ENCODE measurements around the gene RHOF.

The RHOF gene

DNA sequence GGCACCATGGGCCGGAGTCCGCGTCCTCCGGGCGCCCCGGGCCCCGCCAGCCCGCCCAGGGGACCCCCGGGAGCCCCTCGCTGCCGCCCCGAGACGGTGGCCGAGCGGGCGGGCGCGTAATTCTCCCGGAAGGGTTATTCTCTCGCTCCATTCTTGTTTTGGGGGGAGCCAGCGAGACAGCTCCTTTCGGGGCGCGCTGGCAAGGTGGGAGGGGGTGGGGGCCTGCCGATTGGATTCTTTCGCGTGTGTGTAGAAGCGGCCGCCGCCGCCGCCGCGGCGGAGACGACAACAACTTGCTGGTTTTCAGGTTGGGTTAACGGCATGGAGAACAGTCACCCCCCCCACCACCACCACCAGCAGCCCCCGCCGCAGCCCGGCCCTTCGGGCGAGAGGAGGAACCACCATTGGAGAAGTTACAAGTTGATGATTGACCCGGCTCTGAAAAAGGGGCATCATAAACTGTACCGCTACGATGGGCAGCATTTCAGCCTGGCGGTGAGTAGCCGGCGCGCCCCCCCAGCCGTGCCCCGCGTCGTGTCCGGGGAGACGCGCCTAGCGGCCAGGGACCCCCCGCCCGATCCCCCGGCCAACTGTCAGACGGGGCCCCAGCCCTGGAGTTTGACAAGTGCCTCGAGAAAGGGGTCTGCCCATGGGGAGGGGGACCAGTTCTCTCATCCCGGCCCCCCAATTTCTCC is 11.1 kb upstream of the RHOF start:
- DNase-seq (ENCODE audit: low spot score), result no peak

DNA sequence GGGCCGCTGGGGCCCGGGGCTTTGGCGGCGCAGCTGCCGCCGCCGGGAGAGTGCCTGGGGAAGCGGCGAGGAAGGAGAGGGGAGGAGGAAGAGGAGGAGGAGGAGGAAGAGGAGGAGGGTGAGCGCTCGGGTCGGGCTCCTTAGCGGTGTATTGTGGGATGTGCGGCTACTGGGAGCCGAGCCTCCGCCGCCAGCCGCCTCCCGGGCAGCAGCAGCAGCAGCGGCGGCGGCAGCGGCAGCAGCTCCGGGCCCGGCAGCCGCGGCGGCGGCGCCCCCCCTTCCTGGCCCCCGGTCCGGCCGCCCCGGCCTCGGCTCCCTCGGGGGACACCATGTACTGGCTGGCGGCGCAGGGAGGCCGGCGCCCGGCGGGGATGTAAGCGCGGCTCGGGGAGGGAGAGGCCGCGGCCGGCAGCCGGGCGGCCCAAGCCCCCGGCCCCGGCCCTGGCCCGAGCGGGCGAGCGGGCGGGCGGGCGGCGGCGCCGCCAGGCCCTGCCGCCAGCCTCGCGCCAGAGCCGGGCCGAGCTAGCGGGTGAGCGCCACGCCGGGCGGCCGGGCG is 10.5 kb upstream of the RHOF start, which contains the start of gene SETD1B:
TSS of gene SETD1B (plus strand) at position 149 of the 556 bp plus-strand sequence. CDS start 729 bp downstream, outside the sequence.
- peak; percentile 44 for DNase-seq (ENCODE audit: low spot score)

DNA sequence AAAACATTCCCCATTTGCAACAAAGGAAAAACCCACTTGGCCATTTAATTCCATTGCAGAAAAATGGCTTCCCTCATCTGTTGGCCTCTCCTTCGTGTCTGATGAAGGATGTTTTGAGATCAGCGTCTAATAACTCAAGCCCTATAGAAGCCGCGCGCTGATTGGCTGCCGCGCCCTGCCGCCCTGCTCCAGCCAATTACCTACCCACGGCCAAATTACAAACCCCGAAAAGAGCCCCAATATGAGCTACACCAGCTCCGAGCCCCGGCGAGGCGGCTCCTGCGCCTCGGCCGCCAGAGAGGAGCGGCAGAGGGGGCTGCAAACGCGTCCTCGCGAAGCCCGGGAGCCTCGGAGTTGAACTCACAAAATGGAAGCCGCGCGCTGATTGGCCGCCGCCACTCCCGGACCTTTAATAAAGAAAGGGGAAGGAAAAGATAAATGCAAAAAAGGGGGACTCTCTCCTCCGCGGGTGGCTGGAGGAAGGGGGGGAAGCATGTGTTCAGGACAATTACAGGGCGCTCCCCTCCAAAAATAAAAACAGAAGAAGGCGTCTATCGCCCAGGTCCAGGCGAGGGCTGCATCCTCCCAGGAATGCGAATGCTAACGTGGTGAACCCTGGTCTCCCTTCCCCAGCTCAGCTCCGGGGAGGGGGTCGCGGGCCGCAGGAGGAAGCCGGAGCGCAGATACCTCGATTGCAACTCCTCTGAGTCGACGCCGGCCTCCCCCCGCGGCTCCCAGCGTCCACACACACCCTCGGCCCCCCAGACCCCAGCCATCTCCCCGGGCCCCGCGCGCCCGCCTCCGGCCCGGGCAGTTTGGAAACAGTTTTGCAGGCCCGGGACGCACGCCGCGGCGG is 9.6 kb upstream of the RHOF start:
- peak; percentile 91 for DNase-seq (ENCODE audit: low spot score)

DNA sequence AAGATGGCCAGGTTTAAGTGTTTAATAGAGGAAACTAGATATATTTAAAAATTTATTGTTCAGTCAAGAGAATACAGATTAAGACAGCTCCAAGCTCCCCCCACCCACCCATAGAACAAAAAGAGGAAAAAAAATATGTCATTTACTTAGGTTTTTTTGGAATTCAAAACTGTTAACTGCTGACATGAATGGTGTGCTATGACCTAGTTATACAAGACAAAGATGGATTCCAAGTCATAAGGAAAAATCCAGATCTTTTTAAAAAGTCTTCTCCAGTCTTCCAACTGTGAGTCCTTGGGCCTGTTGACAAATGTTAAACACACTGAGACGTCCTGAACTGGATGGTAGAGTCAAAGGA is 9.0 kb upstream of the RHOF start:
- DNase-seq (ENCODE audit: low spot score), result no peak

DNA sequence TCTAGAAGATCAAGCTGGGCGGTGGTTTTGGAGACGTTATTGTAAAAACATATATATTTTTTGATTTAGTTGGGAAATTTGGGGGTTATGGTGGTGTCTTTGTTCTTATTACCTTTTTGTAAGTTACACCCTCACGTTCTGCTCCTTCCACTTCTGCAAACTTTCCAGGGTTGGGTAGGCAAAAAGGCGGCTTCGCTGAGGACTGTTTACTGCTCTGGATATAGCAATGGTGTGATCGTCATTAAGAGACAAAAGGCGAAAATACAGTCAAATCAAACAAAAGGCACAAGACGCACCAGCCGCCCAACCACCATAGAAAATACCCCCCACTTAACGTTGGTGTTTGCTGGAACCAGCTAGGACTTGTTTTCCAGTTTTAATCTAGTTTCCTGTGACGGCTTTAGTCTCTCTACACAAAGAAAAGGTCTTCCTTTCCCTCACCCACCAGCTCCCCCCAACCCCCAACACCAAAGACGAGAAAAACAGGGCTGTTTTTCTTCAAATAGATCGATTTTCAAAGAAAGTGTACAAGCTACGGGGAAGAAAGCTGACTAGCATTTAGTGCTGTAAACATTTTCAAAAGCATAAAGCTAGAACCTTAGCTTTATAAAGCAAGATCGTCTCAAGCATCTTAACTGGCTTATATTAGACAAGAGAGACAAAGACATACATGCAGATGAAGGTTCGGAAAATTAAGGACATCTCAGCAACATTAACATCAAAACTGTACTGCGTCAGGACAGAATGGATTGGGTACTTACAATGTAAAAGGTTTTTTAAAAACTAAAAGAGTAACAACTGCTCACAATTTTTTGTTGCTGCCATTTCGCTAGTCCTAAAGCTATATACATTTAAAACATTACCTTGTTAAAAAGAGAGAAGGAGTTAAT is 8.4 kb upstream of the RHOF start:
- DNase-seq (ENCODE audit: low spot score), result no peak

DNA sequence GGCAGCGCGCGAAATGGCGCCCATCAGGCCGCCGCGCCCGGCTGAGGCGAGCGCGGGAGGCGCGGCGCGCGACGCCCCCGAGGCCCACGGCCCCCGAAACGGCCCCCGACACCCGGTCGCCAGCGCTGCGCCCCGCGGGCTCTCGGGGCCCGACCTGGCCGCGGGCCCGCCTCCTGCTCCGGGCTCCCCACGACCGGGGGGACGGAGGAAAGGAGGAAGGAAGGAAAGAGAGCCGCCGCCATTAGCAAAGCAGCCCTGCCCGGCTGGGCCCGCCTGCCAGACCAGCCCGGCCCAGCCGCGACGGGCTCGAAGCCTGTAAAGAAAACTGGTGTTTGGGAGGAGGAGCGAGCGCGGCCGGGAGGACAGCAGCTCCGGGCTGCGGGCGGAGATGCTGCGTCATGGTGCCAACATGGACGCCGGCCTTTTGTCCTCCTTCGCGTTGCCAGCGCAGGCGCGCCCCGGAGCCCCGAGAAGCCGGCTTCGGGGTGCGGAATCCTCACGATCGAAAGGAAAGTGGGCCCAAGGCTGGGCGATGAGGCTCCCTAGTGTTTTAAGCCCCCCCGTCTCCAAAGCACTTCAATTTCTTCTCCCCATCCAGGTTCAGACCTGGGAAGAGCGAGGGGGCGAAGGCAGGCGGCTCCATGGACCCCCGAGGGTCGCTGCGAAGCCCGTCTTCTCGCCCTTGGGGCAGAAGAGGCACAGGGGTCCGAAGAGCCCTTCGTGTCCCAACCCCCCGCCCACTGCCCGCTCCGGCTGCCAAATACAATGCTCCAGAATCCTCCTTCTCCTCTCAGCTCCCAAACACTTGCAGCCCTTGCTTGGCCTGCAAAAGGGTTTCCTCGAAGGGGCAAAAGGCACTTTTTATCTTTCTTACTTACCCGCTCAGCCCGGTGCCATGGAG is 7.5 kb upstream of the RHOF start:
- DNase-seq (ENCODE audit: low spot score), result peak; percentile 74

DNA sequence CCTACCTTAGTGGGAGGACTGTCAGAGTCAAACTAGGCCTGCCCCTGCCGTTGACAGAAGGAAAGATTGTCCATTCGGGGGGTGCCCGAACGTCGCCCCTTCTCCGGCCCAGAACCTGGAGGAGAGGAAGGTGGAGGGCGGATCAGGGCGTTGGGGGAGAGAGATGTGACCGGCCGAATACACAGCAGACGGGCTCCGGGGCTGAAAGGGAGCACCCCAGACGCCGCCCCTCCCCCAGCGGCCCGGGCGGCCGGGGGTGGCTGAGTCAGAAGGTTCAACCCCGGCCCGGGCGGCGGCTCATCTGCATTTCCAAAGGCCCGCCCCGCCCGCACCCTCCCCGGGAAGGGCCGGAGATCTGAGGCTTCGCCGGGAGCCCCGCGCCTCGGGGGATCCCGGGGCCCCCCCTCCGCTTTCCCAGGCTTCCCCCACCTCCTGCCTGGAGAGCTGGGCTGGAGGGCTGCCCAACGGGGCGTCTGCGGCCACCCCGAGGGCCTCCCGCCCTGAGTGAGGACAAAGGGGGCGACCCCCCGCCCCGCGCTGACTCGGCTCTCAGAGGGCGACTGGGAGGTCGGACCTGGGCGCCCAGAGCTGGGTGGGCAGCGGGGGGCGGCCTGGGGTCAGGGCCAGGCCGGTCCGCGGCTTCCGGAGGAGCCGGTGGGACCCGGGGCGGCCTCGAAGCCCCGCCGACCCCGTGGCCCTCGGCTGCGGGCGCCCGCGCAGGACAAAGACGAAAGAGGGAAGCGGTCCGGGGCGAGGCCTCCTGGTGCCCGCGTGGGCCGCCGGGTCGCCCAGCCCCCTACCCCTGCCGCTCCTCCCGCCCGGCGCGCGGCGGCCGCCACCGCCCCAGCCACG is 6.6 kb upstream of the RHOF start:
- DNase-seq (ENCODE audit: low spot score), result peak; percentile 91

DNA sequence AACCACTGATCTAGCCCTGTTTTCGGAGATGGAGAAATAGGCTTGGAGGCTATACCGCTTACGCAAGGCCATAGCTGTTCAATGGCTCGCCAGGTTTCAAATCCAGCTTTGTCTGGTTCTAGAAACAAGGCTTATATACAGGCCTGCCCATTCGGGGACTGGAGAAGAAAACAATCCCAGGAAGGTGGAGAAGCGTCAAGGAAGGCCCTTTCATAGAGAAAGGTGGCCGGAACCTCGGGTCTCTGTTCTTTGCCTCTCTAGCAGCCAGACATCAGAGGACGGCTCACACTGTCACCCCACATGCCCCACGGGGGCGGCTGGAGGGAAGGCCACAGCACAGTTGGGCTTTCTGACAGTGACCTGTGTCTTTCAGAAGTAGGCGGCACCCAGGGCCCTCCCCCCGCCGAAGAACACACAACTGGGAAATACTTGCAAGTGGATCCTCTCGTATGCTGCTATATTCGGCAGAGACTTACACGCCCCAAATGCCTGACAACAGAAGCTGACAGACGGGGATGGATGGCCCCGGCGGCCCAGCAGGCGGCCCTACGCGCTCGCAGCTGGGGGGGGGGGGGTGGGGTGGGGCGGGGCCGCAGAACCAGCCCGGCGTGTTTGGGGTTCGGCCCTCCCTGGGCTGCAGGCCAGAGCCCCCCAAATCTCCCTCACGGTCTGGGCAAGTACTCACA is 5.8 kb upstream of the RHOF start:
- DNase-seq (ENCODE audit: low spot score), result peak; percentile 77

DNA sequence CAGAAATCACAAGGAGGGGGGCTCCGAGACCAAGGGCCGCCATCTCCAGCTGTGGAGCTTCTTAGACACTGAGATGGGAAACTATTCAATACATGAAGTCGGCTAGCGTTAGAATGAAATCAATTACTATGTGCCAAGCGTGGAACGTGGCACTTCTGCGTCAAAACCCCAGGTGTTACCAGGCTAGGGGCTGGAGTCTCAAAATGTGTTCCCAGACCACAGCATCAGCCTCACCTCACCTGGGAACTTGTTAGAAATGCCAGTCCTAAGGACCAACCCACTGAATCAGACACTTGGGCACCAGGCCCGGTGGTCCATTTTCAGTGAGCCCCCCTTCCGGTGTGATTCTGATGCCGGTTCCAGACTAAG is 5.3 kb upstream of the RHOF start:
- no peak for DNase-seq (ENCODE audit: low spot score)

DNA sequence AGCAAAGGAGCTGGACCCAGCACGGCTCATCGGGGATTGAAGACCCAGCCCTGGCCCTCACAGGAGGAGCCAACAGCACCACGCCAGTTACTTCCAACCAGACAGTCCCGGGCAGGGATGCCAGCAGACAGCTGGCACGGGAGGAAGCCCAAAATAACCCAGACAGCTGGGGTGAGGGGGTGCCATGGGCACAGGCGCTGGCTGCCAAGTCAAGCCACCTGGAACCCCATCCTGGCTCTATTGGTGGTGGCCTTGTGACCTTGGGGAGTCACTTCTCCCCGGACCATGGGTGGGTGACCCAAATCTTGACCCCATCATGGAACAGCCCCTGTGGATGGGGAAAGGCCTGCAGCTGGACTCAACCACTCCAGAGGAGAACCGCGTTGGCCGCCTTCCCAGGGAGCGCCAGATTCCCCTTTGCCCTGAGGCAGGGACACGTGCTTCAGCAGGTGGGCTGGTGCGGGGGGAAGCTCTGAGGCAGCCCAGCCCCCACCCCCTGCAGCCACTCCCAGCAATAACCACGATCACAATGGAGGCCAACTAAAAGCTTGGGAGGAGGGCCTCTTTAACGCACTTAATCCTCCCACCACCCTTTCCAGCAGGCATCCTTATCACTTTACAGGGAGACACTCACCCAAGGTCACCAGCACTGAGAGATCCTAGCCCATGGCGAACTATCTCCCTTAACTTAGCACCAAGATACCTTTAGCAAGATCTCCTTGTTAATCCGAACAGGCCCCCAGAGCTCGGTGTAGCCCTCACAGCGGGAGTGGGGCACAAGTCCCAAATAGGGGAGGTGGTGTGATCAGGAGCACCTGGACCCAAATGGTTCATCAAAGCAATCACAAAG is 4.7 kb upstream of the RHOF start:
- DNase-seq (ENCODE audit: low spot score), result no peak

DNA sequence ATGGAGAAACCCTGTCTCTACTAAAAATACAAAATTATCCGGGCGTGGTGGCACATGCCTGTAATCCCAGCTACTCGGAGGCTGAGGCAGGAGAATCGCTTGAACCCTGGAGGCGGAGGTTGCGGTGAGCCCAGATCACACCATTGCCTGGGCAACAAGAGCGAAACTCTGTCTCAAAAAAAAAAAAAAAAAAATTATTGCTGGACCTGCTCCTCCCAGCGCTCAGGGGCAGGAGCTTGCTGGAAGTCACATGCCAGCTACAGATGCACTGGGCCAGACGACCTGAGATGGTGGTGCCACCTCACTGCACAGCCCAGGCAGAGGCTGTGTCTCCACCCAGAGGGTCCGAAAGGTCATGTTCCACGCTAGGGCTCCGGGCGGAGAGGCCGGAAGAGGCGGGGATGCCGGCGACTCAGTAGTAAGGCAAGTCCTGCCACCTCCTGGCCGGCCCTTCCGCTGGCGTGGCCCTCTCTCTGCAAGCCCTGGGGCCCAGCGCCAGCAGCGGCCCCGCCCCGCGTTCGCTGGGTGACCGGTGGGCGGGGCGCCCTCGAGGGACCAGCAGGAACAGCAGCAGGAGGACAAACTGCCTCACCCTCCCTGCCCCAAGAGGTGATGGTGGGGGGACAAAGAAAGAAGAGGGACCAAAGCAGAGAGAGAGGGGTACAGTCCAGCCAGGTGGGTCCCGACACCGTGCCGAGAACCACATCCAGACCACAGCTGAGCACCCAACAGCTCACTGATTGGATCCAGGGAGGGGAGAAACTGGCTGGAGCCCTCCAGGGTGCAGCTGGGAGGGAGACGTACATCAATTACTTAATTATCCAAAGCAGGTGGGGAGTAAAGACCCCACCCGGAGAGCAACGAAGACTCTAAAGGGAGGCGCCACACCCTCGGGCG is 3.6 kb upstream of the RHOF start:
- DNase-seq (ENCODE audit: low spot score), result peak; percentile 91

DNA sequence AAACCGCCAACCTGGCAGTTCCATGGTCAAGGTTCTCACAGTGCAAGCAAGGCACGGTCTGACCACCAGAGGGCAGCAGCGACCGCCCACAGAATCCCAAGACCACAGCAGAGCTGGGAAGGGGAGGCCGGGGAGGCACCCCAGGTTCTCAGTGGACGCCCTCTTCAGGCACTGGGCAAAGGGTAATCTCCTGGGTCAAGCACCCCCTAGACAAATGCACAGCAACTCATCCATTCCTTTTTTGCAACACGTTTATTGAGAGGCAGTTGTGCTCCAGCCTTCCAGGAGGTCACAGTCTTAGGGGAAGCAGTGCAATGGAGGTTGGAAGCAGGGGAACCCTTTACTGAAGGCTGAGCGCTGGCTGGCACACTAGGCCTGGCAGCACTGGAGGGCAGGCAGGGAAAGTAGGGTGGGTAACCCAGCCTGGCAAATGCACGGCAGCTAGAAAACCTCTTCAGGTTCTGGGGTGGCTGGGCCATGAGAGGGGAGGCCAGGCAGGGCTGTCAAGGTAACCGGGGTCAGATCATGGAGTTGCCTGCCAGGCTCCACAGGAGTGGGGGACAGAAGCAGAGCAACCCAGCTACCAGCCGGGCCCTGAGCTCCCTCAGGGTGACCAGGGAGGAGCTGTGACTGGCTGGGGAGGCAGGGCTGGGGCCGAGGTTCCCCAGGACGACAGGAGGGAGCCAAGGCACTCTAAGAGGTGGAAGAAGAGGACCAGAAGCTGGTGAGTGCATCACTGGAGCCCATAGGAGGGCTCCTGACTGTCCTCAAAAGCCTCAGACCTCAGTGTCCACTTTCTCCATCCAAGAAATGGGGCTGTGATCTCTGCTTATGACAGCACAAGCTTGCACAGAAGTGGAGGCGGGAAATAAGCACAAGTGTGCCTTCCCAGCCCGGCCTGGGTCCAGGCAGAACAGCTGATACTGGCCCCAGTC is 1.8 kb upstream of the RHOF start:
- peak; percentile 80 for DNase-seq (ENCODE audit: low spot score)

DNA sequence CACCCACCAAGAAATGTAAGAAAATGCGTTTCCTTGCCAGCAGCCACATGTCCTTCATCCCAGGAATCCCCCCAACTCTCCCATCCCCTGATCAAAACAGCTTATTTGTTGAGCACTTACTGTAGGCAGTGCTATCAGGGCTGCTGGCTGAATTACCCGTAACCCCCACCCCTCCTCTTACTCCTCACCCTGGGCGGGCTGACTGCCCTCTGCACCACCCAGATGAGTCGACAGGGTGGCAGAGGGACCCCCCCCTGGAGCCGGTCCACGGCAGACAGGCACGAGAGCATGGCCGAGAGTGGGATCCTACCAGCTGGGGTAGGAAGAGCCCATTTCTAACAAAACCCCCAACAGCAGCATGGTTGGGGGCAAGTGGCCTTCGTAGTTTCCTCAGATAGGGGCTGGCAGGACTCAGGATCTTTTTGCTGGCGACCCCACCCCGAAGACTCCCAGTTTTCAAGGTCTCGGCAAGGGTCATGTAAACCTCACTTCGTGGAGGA is 1.1 kb upstream of the RHOF start:
- peak; percentile 22 for DNase-seq (ENCODE audit: low spot score)

DNA sequence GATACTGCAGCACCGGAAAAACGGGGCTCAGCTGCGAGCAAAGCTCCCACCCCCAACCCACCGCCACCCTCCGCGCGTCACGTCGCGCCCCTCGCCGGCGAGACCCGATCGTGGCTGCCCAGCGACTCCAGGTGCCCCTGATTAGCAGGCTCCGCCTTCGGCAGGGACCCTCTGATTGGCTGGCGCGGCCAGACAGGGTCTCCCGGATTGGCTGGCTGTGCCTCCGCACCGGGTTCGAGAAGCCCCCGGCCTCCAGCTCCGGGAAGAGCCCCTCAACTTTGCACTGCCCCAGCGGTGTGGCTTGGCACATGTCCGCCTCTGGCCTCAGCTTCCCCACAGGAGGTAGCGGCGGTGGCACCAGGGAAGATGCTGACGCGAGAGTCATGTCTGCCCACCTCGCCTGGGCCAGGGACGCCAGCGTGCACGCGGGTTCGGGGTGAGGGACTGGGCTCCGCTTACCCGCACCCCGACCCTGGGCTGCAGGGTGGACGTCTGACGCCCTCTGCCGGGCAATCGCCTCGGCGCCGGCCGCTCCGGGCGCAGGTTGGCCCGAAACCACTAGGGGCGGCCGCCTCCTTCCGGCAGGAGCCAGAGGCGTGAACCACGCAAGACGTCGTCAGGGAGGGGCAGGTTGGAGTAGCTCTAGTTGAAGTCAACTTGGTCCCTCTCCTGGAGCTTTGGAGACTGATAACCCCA is 498 bp upstream of the RHOF start:
- peak; percentile 90 for DNase-seq (ENCODE audit: low spot score)

DNA sequence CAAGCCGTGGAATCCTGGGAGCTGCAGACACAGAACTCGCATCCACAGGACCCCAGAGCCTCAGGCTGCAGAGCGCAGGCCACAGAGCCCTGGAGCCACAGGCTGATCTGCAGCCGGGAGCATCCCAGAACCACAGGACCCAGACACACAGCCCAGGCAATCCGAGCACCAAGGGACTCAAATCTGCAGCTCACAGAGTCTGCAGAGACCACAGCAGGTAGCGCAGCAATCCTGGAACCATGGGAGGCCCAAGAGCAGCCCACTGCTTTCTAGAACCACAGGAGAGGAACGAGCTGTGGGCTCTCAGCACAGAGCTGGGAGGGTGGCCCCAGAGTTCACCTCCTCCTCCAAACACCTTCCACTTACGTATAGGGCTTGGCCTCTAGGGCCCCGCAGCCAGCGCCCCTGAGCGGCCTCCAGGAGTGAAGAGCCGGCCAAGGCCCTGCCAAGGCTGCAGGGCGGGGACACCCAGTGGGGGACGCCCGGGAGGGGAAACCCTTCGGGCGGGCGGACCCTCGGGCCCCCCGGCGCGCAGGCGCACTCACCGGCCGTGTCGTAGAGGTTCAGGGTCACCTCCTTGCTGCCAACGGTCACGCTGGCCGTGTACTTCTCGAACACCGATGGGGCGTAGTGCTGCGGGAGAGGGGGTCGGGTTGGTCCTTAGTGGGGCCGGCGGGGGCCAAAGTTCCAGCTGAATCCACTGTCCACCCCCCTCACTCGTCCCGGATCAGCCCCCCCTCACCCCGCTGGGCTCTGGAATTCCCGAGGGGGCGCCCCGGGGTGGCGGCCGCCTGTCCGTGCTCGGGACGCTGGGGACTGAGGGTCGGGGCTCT is 665 bp downstream of the RHOF start:
- no peak for DNase-seq (ENCODE audit: low spot score)
